Activated CD8-positive, alpha-beta memory T cell treated with anti-CD3 and anti-CD28 coated beads, Interleukin-2, amount 50 U/mL, for 1 hour (primary cell): Measurements from ENCODE around the gene PIM3.
A peak's percentile ranks its signal among the peaks of the same experiment; 100 is the strongest.

Source experiments
- DNase-seq: peaks from one replicate; pipeline ENCODE4 v3.0.0-alpha.2; 2020; ENCODE audit errors: extremely low read depth

Gene PIM3

DNA sequence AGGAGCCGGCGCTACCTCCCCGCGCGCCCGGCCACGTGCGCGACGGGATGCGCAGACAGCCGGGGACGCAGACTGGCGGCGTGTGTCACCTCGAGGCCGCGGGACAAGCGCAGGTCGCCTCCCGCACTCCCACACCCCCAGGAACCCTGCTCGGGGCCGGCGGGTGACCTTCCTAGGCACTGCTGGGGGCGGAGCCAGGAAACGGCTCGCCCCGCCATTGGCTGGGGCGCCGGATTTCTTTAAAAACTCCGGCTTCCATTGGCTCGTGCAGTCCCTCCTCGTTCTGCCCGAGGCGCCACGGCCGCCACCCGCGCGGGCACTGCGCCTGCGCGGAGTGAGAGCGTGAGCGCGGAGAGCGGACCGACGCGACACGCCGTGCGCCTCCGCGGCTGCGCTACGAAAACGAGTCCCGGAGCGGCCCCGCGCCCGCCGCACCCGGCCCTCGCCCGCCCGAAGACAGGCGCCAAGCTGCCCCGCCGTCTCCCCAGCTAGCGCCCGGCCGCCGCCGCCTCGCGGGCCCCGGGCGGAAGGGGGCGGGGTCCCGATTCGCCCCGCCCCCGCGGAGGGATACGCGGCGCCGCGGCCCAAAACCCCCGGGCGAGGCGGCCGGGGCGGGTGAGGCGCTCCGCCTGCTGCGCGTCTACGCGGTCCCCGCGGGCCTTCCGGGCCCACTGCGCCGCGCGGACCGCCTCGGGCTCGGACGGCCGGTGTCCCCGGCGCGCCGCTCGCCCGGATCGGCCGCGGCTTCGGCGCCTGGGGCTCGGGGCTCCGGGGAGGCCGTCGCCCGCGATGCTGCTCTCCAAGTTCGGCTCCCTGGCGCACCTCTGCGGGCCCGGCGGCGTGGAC, at the start of gene PIM3:
PIM3 (plus strand) TSS at position 614 of the 846 bp plus-strand sequence; CDS start at position 790, 176 bp downstream.
- DNase-seq = peak; percentile 72

- DNase-seq = no peak
Measured at GRCh38 chr22:49911881-49912625, 48.5 kb upstream of the PIM3 start.

DNA sequence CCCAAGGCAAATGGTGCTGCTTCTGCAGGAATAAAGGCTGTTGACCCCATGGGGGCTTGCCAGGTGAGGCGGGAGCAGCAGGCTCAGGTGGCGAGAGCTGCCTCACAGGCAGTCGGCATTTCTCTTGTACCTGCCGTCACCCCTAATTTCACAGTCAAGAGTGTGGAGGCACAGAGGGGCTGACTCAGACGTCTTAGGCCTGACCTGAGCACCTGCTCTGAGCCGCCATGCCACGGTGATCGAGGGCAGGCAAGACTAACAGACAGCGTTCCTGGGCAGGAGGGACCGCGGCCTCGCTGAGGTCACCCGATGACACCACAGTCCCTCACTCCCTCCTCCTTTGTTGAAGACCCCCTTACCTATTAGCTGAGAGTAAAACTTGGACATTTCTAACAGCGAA, 47.5 kb upstream of the PIM3 start:
- no peak for DNase-seq

DNA sequence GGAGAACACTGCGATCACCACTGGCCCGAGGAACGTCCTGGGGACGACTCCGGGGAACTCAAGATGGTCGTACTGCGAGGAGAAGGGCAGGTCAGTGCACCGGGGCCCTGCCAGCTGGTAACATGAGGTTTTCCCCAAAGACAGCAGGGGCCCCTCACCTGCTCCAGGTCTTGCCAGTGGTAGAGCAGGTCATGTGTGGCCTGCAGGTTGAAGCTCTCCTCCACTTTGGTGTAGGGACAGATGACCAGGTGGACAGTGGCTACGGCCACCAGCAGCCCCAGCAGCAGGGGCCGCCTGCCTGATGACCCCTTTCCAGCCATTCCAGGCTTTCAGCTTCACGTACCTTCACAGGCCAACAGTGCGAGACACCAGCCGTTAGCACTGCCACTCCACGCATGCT, 47.1 kb upstream of the PIM3 start:
- no peak for DNase-seq

DNA sequence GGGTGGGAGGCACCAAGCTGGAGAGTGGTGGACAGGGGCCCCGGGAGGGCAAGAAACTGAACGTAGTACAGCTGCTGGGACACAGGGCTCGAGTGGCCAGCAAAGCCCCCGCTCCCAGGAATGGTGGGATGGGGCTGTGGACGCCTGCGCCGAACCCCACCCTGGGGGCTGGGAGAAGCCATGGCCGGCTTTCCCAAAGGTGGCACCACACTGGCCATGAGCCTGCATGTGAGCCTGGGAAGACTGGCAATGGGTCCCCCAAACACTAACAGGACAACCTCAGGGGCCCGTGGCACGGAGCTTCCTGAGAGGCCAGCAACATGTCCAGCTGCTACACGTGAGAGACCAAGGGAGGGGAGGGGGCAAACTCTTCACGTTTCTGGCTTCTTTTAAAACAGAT, 46.3 kb upstream of the PIM3 start:
- DNase-seq = no peak

DNA sequence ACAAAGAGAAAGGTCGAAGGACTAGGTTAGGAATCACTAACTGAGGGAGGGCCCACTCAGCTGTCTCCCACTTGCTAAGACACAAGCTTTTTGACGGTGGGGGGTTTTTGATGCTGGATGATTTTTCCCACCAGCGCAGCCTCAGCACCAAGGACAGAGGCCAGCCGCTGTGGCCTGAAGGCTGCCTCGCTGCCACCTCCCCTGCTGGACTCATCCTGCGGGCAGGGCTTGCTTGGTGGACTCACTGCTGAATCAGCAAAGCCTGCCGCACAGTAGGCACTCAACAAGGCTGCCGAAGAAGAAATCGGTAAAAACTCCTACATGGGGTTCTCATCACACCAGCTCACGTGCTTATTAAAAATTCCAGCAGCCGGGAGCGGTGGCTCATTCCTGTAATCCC, 45.0 kb upstream of the PIM3 start:
- no peak for DNase-seq

DNA sequence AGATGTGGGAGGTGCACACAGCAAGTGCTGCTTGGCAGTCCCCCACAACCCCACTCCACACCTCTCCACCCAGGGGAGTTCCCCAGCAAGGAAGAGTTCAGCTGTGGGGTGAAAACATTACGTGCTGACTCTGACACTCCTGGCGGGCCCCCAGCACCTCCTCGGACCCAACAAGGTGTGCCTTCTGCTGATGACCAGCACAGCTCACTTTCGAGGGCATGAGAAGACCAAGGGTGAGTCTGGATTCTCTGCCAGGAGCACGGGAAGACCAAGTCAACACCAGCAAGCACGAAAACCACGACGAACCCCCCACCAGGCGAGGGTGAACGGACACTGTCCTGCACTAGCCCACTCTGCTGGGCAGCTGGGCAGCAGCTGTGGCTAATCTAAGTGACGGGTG, 43.7 kb upstream of the PIM3 start:
- no peak for DNase-seq

- peak; percentile 94 for DNase-seq
Measured at GRCh38 chr22:49917974-49918910, 42.3 kb upstream of the PIM3 start, which contains the start of the genes ALG12 and CRELD2. Gene ALG12 (minus strand): TSS chr22:49918438. CDS start chr22:49913765, 4,673 bp downstream. Gene CRELD2 (plus strand): TSS chr22:49918634. CDS start chr22:49918770, 136 bp downstream.

DNA sequence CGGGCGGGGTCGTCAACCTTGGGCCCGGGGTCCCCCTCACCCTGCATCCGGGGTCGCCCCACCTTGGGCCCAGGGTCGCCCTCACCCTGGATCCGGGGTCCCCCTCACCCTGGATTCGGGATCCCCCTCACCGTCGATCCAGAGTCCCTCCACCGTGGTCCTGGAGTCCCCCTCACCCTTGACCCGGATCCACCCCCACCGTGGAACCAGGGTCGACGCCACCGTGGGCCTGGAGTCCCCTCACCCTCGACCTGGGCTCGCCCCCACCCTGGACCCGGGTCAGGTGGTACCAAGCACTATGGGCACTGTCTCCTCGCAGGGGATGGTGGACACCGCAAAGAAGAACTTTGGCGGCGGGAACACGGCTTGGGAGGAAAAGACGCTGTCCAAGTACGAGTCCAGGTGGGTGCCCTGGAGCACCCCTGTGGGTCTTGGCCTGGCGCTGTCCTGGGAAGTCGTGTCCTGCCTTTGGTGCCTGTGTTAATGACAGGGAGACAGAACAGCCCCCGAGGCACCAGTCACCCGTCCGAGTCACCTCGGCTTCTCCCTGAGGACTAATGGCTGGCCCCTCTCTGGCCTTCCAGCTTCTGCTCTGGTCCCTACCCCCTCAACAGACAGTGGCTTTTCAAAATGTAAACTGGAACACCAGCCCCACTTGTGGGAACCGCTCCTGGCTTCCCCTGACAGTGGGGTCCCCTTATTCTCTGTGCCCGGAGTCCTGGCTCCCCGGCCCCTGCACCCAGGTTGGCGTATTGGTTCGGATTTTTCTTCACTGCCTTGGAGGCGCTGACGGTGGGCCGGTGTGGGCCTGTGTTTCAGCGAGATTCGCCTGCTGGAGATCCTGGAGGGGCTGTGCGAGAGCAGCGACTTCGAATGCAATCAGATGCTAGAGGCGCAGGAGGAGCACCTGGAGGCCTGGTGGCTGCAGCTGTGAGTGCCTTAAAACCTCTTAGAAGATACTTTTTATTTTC, 41.4 kb upstream of the PIM3 start:
- DNase-seq = no peak

GRCh38 chr22:49920859-49921258, 39.7 kb upstream of the PIM3 start:
- DNase-seq = no peak

GRCh38 chr22:49921508-49922278, 38.9 kb upstream of the PIM3 start:
- DNase-seq = no peak

- no peak for DNase-seq
Measured at GRCh38 chr22:49922484-49922883, 38.1 kb upstream of the PIM3 start.

DNA sequence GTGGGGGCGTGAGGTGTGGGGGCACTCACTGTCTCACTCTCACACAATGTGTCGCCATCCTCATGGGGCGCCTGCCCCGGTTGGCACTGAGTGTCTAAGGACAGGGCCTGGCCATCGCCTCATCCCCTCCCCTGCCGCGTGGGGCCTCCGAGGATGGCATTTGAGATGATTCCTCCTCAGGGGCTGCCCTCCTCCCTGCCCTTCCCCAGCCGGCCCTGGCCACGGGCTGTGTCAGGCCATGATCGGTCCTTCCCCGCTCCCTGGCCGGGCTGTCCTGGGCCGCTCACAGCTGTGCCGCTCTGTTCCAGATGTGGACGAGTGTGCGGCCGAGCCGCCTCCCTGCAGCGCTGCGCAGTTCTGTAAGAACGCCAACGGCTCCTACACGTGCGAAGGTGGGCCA, 37.6 kb upstream of the PIM3 start:
- no peak for DNase-seq

DNA sequence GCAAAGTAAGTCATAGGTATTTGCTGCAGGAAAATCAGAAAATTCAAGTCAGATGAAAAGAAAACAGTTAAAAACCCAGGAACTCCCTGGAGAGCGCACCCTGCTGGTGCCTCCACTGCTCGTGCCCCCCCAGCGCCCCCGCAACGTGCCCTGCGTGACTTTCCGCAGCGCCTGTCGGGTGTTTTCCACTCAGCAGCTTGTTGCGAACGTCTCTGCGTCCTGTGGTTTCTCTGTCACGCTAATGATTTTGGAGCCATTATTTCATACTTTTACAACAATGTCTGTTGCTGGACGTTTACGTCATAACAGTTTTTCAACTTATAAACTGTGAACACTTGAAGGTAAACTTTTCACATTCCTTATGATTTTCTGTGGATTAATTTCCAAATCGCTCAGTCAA, 37.1 kb upstream of the PIM3 start:
- no peak for DNase-seq

- no peak for DNase-seq
Measured at GRCh38 chr22:49924113-49924833, 36.3 kb upstream of the PIM3 start.

DNA sequence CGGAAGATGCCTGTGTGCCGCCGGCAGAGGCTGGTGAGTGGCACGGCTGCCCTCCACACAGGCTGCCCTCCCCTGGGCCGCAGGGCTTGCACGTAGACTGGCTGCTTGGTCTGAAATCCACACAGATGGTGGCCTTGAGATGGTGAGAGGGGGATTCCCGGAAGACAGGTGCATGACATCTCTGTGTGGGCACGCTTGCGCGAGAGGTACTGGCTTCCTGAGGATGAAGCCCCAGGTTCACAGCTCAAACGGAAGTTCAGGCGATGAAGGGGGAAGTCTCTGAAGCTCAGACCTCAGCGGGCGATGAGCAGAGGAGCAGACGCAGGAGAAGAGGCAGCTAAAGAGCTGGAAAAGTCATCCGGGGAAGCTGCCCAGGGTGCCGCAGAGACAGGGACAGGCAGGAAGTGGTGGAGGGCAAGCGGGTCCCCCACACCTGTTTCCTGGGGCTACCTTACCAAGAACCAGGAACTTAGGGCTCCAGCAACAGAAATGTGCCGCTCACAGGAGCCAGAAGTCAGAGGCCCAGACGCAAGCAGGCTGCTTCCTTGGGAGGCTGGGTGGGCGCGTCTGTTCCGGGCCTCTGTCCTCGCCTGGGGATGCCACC, 34.9 kb upstream of the PIM3 start:
- DNase-seq = peak; percentile 61

- DNase-seq = no peak
Measured at GRCh38 chr22:49926916-49927315, 33.7 kb upstream of the PIM3 start.

- no peak for DNase-seq
Measured at GRCh38 chr22:49927483-49928184, 32.9 kb upstream of the PIM3 start.
